ENCODE measurements around the gene RUNX1.

RUNX1 gene

DNA sequence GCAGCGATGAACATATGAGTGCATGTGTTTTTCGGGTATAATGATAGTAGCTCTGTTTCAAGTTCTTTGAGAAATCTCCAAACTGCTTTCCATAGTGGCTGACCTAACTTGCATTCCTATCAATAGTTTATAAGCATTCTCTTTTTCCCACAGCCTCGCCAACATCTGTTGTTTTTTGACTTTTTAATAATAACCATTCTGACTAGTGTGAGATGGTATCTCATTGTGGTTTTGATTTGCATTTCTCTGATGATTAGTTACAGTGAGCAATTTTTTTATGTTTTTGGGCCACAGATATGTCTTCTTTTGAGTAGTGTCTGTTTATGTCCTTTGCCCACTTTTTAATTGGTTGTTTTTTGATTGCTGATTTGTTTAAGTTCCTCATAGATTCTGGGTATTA, 10.6 kb upstream of the RUNX1 start:
- no peak for DNase-seq (ENCODE audit: low read depth, low spot score)

DNA sequence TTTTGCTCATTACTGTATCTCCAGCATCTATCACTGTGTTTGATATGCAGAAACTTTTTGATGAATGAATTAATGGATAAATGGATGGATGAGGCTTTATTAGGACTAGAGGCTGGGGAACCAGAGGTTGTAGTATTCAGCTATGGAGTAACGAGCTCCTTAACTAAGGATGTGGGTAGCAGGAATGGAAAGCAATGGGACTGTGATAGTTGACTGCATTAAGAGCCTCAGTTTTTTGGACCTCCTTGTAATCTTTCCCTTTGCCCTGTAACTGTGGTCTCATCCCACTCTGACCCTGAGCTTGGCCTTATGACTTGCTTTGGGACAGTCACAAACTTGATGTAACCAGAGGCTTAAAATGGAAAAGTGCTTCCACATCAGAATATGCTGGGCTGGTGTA, 9.0 kb upstream of the RUNX1 start:
- no peak for DNase-seq (ENCODE audit: low read depth, low spot score)

DNA sequence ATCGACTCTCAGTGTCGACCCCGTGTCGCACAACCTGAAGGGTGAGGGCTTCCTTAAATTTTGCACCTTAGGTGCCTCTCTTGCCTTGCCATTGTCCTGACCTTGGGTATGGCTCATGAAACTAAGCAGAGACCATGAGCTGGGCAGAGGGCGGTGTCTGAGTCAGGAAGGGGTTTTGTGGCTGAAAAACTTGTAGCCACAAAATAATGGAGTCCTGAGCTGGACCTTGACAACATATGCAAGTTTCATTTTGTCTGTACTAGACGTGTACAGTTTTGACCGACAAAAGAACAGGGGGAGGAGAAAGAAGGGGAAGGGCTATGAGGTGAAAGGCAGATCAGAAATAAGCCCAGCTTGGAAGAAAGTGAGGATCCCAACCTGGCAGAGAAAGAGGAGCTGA, 8.3 kb upstream of the RUNX1 start:
- DNase-seq (ENCODE audit: low read depth, low spot score) = no peak

DNA sequence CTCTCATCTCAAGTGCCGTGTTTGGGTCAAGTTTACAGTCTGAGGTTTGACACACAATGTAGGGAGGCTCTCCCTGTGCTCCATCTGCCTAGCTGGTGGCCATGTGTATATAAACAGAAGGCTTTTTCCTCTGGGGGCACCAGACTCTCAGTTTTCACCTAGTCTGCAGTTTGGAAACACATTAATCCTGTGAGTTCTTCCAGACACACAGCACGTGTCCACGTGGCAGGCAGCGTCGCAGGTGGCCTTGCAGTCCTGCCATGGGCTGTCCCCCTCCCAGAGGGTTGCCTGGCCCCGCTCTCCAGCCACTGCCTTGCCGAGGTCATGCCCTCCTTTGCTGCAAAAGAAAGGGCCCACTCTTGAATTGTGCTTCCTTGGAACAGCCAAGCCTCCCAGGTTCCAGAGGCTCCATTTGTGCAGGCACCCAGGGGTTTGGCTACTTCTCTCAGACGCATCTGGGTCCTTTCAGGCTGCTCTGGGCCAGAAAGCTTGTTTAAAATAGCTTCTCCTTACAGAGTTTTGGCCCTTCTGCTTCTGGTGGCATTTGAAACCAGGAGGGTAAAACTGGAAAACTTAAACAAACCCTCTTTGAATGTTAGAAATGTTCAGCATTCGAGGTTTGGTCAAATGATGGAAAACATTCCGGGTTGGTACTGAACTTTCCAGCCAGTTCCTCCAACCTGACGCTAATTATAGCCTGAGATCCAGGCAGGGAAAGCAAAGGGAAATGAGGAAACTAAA, 4.4 kb upstream of the RUNX1 start:
- no peak for DNase-seq (ENCODE audit: low read depth, low spot score)

DNA sequence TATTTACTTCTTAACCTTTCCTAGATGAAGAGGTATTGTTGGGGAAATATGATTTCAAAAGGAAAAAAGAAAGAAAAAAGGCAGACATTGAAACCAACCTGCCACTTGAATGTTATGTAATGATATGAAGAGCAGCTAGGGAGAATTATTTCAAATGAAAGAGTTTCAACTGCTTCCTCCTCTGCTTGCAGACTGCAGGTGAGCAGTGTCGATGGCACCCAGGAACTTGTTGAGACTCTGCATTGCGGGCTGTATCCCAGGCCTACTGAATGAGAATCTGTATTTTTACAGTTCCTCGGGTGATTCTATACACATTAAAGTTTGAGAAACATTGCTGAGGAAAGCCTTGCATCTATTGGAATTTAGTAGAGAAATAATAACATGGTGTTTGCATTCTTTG, 3.7 kb upstream of the RUNX1 start:
- DNase-seq (ENCODE audit: low read depth, low spot score) = no peak

DNA sequence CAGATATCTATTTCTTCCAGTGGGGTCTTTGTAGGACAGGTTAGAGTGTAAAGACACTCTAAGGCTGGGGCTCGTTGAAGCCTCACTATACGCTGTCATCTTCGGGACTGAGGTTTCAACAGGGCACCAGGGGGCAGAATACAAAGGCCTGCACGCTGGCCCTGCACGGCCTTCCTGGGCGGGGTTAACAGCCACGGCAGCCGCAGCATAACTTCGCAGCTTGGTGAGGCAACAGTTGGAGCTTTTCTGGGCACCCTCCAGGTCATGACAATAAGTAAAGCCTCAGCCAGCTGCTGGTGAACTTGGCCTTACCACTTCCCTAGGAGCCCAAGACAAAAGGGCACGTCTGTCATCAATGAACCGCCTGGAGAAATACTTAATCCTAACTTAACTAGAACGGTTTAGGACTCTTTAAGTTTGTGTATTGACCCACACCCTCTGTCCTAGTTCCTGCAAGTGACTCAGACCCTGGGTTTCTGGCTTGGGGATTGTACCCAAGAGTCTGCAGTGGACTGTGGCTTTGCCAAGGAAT, 2.3 kb upstream of the RUNX1 start:
- no peak for DNase-seq (ENCODE audit: low read depth, low spot score)

DNA sequence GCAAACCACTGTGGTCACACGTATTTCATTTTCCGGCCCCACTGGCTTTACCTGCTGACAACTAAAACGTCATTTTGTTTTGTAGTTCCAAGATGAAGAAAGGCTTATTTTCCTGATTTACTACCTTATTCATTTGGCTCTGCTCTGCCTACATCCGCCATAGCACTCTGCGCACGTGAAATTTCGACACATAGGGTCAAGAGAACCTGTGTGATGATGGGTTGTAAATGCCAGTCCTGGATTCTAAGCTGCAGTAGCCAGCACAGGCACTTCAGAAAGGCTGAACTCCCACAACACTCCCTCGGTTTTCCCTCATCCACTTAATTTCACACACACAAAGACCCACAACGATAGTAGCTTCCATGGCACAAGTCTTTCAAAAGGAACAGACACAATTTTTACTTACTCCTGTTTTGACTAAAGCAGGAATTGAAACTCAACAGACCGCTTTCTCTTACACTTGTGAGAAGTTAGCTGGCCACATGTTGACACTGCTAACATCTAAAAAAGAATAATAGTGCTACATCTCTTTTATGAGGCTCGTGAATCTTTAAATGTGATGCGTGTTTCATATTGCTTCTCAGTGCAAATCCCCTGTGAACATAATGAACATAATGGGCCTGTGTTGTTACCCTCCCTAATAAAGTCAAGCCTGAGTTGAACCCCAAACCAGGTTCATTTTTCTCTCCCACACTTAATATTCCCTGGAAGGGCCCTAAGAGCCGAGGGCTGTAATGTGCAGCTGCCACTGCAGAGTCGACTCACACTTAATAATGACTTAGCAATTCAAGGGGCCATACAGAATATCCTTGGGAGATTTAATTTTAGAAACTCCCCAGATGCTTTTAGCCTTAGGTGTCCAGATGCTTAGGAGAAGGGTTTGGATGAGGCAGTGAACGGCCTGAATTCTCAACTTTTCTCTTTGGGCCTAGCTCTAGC, 1.5 kb upstream of the RUNX1 start:
- no peak for DNase-seq (ENCODE audit: low read depth, low spot score)

DNA sequence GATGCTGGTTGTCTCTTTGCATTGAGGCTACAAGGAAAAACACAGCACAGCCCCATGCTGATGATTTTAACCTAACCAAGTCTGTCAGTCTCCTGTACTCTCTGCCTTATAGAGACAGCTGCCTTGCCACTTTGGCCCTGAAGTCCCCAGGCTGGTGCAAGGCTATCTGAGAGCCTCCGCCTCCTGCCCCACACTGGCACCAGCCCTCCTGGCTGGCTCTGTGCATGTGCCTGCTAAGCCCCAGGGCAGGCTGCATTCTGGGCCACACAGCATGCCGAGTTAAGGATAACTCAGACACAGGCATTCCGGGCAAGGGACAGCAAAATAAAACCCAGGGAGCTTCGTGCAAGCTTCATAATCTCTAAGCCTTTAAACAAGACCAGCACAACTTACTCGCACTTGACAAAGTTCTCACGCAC, 910 bp downstream of the RUNX1 start:
- DNase-seq (ENCODE audit: low read depth, low spot score) = no peak

DNA sequence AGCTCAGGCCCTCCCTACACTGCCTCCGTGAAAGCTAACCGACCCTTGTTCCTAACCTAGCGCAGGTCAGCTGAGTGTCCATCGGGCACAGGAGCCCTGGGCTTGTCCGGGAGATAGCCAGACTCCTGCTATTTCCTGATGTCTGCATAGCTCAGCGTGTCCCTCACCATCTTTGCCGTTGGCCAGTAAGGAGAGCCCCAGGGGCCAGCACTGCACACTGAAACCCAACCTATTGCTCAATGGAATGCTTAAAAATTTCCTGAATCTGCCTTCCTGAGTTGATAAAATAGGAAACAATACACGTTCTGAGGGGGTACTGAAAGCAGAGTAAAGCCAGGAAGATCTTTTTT, 2.2 kb downstream of the RUNX1 start:
- no peak for DNase-seq (ENCODE audit: low read depth, low spot score)

DNA sequence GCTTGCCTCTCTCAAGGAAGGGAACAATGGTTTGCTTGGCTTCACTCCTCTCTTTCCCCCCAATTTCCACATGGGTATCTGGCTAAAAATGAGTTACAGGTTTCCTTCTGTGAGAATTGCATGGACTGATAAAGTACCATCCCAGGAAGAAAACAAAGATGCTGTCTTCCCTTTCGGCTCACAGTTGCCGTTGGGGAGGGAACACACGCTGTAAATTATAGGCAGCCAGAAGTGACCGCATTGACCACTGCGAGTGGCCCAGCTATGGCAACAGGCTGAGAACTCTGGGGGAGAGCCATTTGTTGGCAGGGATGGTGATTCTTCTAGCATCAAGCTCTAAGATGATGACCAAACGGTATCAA, 2.9 kb downstream of the RUNX1 start:
- no peak for DNase-seq (ENCODE audit: low read depth, low spot score)

DNA sequence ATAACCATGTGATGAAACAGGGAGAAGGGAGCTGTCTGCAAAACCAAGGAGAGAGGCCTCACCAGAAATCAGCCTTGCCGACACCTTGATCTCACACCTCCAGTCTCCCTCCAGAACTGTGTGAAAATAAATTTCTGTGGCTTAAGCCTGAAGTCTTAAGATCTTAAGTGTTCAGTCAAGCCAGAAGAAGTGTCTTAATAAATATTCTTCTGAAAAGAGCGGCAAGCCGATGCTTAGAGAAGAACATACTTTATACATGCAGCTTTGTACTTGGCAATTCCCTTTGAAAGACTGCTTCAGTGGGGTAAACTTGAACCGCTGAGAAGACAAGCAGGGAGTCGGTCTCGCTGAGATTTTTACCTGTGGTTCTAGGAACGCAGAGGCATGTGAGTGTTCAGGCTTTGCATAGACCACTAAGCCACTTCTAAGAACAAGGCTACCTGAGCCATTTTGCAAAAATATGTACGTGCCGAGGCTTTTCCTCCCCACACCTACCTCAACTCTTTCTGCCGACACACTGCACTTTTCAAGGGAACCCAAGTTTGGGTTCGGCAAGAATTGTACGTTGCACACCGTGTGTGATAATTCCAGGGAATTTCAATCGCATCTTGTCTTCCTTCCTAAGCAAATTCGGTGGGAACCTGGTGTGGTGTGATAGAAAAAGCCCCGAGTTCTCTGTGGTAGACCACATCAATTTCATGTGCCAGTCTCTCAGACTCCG, 3.4 kb downstream of the RUNX1 start:
- DNase-seq (ENCODE audit: low read depth, low spot score) = no peak

DNA sequence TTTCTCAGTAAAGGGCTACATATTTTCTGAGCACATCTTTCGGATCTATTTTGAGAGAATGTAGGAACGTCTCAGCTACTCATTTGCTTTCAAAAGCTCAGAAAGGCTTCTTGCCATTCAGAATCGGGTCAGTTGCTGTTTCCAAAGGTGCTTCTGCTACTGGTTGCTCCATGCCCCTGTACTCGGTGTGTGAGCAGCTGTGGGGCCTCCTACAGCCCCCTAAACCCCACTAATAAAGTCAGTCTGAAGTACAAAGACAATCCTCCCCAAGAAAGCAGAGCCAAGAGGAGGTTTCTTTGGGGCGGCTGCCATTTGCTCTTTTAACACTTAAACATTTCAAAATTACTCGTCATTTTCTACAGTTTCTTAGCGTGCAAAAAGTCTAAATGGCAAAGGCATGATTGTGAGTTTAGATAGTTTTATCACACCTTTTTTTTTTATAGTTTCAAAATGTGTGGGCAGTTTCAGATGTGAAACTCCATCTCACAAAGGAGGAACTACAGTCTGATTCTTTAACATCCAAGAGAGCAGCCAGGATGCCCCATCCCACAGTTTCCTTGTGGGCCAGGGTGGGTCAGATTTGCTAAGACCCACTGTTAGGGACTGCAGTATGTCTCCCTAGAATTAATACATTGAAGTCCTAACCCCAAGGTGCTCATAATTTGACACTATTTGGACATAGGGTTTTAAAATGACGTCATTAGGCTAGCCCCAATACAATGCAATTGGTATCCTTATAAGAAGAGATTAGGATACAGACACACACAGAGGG, 4.1 kb downstream of the RUNX1 start:
- DNase-seq (ENCODE audit: low read depth, low spot score) = no peak

DNA sequence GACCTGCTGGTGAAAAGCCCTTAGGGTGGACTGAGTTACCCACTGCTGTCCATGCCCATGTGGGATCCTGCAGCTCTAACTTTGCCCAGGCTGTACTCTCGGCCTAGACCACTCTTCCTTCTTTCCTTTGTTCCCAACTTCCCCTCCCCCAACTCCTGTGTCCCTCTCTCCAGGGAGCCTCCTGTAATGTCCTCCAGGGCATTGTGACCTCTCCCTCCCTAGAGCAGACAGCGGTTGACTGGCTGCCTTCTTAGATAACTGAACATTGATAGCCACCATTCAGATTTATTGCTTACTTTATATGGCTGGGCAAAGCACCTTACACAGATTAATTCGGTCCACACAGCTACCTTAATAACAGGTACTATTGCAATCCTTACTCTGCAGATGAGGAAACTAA, 5.0 kb downstream of the RUNX1 start:
- no peak for DNase-seq (ENCODE audit: low read depth, low spot score)

DNA sequence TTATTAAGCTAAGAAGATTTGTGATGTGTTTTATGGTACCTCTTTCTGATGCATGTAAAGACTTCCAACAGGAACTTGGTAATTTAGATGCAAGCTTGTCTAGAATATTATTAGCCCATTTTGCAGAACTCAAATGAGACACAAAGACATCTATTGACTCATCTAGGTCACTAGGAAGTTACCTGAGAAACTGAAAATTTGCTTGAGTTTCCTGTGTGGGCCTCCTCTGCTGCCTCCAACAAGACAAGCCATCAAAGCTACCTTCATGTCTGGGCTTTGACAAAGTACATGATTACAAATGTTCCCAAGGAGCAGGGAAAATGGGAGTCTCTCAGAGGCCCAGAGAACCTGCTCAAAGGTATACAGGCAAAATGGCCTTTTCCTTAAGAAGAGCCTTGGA, 5.6 kb downstream of the RUNX1 start:
- no peak for DNase-seq (ENCODE audit: low read depth, low spot score)

DNA sequence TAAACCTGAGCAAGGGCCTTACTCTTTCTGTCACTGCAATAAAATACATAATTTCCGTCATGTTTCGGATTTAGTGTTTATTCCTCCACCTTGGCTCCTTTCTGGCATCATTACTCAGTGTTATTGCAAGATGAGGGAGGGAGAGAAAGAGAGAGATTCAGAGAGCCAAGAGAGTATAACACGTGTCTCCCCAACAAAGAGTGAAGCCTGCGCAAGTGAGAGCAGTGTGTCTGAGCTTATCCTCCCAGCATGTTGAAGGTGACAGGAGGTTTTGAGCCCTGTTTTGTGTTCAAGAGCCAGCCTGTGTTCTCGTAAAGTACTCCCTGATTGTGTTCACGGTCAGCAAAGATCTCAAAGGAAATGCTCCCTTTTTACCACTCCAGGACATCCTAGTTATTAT, 6.3 kb downstream of the RUNX1 start:
- DNase-seq (ENCODE audit: low read depth, low spot score) = no peak

DNA sequence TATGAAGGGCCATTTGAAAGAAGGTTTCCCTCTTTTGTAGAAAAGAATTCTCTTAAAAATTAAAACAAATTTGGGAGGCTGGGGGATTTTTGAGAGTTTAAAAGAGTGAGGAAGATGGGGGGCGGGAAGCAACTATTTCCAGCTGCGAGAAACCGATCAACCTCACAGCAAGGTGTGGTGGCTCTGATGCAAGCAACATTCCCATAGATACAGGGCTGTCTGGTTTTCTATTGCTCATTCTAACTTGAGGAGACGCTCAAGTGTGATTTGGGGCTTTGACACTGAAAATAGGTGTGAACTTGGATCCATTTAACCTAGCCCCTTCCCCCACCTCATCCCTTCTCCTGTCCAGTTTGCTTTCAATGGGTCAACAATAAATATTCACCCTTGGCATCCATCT, 7.2 kb downstream of the RUNX1 start:
- no peak for DNase-seq (ENCODE audit: low read depth, low spot score)

DNA sequence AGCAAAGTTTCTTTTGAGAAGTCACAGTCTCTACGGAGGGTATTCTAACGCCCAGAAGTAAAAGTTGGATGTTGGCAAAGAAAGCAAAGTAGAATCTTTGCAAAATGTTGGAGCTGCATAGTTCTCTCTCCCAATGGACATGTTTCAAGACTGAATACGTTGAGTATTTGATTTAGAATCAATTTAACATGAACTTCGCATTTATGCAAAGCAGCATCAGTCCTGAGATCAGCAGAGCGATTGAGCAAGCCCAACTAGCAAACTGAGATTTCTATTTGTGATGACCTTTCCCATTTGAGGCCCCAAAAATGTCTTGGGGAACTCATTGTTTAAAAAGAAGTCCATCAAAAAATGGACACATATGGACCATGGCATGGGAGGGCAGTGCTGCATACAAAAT, 8.0 kb downstream of the RUNX1 start:
- no peak for DNase-seq (ENCODE audit: low read depth, low spot score)

DNA sequence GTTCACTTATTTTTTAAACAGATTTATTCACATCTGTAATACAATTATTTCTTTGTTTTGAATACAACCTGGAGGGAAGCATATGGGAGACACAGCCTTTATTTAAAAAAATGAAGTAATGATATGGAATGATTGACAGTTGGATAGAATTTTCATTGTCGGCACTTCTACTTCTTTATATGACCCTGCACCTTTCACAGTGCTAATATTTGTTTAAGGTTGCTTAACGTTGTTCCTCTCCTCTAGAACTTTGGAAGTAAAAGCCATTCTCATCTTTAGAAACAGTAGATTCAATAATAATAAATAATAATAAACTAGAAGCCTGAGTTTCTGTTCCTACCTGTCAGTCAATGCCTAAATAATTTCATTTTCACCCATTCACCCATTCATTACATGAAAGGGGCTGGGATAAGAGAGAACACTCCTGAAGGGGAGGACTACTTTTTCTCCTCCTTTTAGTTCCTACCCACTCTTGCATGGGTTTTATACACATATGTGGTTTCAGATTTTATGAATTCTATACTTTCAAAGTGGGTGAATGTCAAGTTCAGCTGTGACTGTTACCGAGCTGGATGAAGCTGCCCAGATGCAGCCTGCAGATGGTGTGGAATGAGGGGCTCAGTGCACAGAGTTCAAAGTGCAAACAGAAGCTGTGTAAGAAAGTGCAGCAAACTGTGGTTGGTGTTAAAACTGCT, 9.4 kb downstream of the RUNX1 start:
- DNase-seq (ENCODE audit: low read depth, low spot score) = no peak

DNA sequence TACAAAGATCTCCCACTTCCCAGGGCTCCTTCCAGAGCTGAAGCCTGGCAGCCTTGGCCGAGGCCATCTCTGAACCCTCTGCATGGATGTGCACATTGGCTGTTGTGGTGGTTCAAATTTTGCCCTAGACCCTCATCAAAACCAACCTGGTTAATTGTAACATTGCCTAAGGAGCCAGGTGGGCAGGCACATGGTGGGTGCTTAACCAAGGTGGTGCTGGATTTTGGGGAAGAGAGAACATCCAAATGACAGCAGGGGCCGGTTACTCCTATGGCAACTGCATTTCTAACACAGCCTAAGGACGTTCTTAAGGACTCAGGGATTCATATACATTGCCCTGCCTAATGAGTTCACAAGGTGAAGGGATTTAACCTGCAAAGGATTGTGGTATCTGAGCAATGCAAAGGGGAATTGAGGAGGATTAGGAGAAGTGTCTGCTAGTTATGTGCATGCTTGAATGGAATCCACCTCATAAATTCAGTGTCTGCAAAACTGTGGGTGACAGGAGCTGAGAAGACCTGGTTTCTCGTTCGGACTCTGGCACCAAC, 10.3 kb downstream of the RUNX1 start:
- no peak for DNase-seq (ENCODE audit: low read depth, low spot score)

DNA sequence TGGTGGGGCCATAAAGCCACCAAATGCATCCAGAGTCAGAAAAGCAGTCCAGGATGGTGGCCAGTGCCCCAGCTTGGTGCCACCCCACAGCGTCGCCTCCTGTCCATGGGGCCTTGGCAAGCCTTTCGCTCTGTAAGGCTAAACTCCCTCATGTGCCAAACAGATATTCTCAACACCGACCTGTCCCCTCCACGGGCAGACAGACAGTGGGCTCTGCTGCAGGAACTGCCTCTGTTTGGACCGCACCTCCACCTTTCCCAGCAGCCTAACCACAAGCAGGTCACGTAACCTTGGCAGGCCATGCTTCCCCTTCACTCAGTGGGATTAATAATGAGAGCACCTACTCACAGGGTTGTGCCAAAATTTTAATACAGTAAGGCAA, 11.7 kb downstream of the RUNX1 start:
- no peak for DNase-seq (ENCODE audit: low read depth, low spot score)
